ENCODE results near the gene MCTP1. TPM values are rescaled to one million over a fixed set of nuclear protein-coding genes. Genes with fewer than 3 reads are reported as not detected.

Gene MCTP1
- total and polyA plus RNA-seq, 10 of the 15 experiments (the other 5 are each of a cell fraction or from before 2014, with no cell fraction given), result 12.6 to 45.9 (median 18.8) TPM

- Histone ChIP-seq H3K9ac (ENCODE audit: control insufficient read depth, insufficient read depth, low read length) (no peak overlapping the region), H3K9me3 (replicated peaks; ENCODE audit: control insufficient read depth, insufficient read depth, low read length) (no peaks in the 10 kb centered on the region), H3K4me3 (no peak overlapping the region), H3K4me2 (ENCODE audit: control insufficient read depth, insufficient read depth) (no peak overlapping the region), H3K27me3 (replicated peaks in 1 of 2; ENCODE audit: control insufficient read depth in 2 of 2, insufficient read depth in 2 of 2, low read length in 1 of 2) (no peaks in the 10 kb centered on the region), H3K27ac (ENCODE audit: control insufficient read depth, insufficient read depth) (no peak overlapping the region), H2AFZ (ENCODE audit: control insufficient read depth, low read depth, low read length) (no peak overlapping the region), H3K4me1 (ENCODE audit: control insufficient read depth, insufficient read depth, low read length) (no peaks in the 10 kb centered on the region), H3K36me3 (ENCODE audit: control insufficient read depth in 2 of 2, insufficient read depth in 2 of 2, low read length in 1 of 2) (no peaks in the 10 kb centered on the region; a peak in 2 of 4 replicates), H3K79me2 (ENCODE audit: control insufficient read depth, insufficient read depth, low read length) (no peaks in the 10 kb centered on the region), H4K20me1 (ENCODE audit: control insufficient read depth, insufficient read depth) (no peaks in the 10 kb centered on the region)
- ChIA-PET SMC1A (ENCODE audit: uncharacterized antibody, unreplicated experiment) (interaction anchor here (0.8 to 2.2 kb wide), 17 partner anchors 9 to 202 kb away, joined by 3 to 10 read pairs (median 4); no protein-coding TSS in a partner anchor), POLR2A (no interaction called here), RAD21 (ENCODE audit: unreplicated experiment) (interaction anchor here (0.9 to 1.8 kb wide), 8 partner anchors 11 to 1109 kb away, joined by 3 to 23 read pairs (median 5); partner anchors contain the start of gene NR2F1), CTCF (interaction anchor here (1.0 to 5.3 kb wide), 14 partner anchors 11 to 168 kb away, joined by 3 to 30 read pairs (median 4); no protein-coding TSS in a partner anchor)
- WGBS (ENCODE audit: insufficient coverage, insufficient replicate concordance, low lambda C conversion rate, missing lambda C conversion rate), result 43% methylated on average over 4 of the region's 4 CpGs
- TF ChIP-seq NFYA (IDR thresholded peaks at IDR 0.05; ENCODE audit: borderline replicate concordance, low read depth, low read length), result no peak
- TF ChIP-seq NR2C1 (IDR thresholded peaks at IDR 0.05), result no peak
- TF ChIP-seq YBX1 (IDR thresholded peaks at IDR 0.05), result no peak
- no peak for TF ChIP-seq SPI1 (IDR thresholded peaks at IDR 0.05; ENCODE audit: borderline replicate concordance, insufficient read depth, low read depth, low read length)
- no peak for TF ChIP-seq USF1 (IDR thresholded peaks at IDR 0.05; ENCODE audit: borderline replicate concordance, extremely low read length, insufficient read depth, low read depth, low read length)
- FAIRE-seq (peak; percentile 44), ATAC-seq (no peak), DNase-seq (ENCODE audit: low read depth, low spot score) (no peak)
- in situ Hi-C loops (cut with MboI), result loop anchor here (25.0 kb wide), 1 partner anchor 1105 kb away; the partner anchor contains the start of genes NR2F1 and NR2F1-AS1
- intact Hi-C loops (cut with micrococcal nuclease; ENCODE audit: unreplicated experiment), result no loop called here
- BruUV-seq (replicated peaks), result no TSS peak
Observed at GRCh38 chr5:94691949-94692348, 592.9 kb downstream of the MCTP1 start.

Data from GM12878 (cell line).